SK-N-MC (cell line): ENCODE results near the gene DNAJC15.

Source experiments
- EZH2 ChIP-seq: fragments of 200-600 bp; sonication (generic); IDR thresholded peaks from one replicate; pipeline ENCODE4 v1.6.1; 2017; ENCODE audit warnings: antibody characterized with exemption
- POLR2AphosphoS5 ChIP-seq: IDR thresholded peaks from 2 replicates; pipeline ENCODE4 v1.6.1; 2012; ENCODE audit warnings: mild to moderate bottlenecking, low read depth, low read length, borderline replicate concordance

GRCh38 chr13:43141685-43142084 lies 118.3 kb downstream of the DNAJC15 start:
- TF ChIP-seq EZH2 (no peak), POLR2AphosphoS5 (no peak)
